GM21825 (cell line): ENCODE measurements around the gene GPR32.
"Not testable (repeated sequence)": the region's sequence is repeated elsewhere in the genome, so short reads cannot be mapped to it uniquely, and the experiment has no call there.

Experiments used
- ATAC-seq: cut with Tn5 transposase; IDR thresholded peaks from one replicate; pipeline ENCODE4 v1.9.1; 2021; ENCODE audit warnings: mild to moderate bottlenecking, moderate library complexity; ENCODE audit not compliant: unreplicated experiment

Gene GPR32

GRCh38 chr19:50779504-50780457 is 9.5 kb downstream of the GPR32 start:
- ATAC-seq: no peak

DNA sequence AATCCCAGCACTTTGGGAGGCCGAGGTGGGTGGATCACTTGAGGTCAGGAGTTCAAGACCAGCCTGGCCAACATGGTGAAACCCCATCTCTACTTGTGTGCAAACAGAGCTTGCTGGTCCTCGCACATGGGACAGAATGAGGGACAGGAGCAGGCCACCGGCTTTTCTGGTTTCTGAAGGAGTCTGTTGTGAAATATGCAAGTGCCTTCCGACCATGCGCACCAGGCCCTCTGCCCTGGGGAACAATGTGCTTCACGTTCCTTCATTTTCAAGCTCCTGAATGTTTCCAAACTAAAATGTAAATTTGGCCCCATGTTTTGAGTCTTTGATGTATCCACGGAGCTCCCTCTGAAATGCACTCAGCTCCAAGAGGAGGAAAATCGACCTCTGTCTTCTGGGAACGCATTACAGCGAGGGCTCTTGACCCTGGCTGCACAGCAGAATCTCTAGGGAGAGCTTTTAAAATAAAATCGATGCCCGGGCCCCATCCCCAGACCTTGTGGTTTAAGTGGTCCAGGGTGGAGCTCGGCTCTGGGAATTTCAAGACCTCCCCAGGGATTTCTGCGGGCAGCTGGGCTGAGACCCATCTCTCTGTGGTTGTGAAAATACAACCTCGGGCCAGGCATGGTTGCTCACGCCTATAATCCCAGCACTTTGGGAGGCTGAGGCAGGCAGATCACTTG is 10.6 kb downstream of the GPR32 start:
- ATAC-seq: no peak

- not testable (repeated sequence) for ATAC-seq
These were observed 13.5 kb downstream of the GPR32 start for GRCh38 chr19:50783848-50784152.

DNA sequence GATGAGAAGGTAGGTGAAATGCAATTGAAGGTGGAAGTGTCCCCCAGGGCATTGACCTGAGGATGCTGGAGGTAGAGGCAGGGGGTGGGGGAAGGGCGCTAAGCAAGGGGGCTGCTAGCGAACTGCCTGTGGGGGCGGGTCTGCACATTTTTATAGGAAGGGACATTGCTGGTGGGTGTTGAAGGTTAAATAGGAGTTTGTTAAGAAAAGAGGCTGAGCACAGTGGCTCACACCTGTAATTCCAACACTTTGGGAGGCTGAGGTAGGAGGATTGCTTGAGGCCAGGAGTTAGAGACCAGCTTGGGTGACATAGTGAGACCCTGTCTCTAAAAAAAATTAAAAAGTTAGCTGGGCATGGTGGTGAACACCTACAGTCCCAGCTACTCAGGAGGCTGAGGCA is 14.4 kb downstream of the GPR32 start:
- ATAC-seq: no peak

DNA sequence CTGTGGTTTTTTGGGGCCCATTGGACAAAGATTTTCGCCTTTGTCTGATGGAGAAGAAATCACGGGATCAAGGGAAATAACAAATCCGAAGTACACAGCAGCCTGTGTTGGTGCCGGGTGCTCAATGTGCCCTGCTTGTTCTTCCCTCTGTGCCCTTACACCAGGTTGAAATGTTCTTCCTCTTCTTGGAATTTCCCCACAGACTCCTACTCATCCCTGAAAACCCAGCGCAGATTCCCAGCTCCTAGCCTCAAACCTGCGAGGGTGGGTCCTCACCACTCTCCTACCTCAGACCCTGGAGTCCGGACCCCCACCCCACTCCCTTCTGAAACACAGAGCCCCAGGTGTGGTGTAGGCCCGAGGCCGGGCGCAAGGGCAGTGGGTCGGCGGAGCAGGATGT is 15.1 kb downstream of the GPR32 start:
- no peak for ATAC-seq

GRCh38 chr19:50790396-50790795 is 20.1 kb downstream of the GPR32 start, which contains the start of gene ACP4:
Gene ACP4, plus strand, starts transcription at chr19:50790415. Its CDS starts 0 bp downstream, at chr19:50790415.
- no peak for ATAC-seq

GRCh38 chr19:50790922-50791467 is 20.7 kb downstream of the GPR32 start:
- no peak for ATAC-seq

DNA sequence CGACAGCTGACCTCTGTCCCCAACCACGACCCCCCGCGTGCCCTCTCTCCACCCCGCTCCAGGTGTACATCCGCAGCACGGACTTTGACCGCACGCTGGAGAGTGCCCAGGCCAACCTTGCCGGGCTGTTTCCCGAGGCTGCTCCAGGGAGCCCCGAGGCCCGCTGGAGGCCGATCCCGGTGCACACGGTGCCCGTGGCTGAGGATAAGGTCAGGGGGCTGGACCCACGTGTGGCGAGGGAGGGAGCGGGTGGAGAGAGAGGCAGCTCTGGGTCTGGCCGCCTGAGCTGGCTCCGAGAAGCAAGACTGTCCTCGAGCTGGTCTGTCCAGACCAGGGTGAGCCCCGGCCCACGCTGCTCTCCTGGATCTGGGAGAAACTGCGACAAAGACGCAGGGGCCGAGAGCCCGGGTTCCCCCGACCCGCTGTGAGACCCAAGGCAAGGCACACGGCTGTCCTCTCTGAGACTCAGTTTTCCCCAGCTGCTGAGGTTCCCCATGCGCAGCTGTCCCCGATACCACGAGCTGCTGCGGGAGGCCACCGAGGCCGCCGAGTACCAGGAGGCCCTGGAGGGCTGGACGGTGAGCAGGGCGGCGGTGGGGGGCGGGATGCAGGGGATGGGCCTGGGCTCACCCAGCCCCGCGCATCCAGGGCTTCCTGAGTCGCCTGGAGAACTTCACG is 21.5 kb downstream of the GPR32 start:
- no peak for ATAC-seq

DNA sequence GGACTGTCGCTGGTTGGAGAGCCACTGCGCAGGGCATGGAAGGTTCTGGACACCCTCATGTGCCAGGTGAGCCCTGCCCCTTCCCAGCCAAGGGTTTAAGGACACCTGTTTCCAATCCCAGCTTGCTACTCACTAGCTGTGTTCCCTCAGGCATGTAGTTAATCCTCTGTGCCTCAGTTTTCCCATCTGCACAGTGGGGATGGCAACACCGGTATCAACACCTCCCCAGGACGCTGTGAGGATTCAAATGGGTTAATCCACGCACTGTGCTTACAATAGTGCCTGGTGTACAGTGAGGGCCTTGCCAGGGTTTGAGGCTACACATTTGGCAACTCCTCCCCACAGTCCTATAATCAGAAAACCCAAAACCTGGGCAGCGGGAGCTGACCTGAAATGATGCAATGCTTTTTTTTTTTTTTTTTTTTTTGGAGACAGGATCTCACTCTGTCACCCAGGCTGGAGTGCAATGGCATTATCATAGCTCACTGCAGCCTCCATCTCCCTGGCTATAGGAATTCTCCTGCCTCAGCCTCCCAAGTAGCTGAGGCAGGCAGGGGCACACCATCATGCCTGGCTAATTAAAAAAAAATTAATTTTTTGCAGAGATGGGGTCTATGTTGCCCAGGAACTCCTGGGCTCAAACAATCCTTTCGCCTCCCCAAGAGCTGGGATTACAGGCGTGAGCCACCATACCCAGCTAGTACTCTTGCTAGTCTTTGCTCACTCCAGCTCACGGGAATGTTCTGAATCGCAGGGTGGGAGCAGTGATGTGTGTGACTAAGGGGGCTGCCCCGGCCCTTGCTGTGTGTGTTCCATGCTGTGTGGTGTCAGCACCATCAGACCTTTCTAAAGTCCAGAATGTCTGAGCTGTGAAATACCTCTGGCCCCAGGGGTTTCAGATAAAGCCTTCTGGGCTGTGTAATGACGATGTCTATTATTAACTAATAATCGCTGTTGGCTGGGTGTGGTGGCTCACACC is 22.3 kb downstream of the GPR32 start:
- ATAC-seq: no peak

DNA sequence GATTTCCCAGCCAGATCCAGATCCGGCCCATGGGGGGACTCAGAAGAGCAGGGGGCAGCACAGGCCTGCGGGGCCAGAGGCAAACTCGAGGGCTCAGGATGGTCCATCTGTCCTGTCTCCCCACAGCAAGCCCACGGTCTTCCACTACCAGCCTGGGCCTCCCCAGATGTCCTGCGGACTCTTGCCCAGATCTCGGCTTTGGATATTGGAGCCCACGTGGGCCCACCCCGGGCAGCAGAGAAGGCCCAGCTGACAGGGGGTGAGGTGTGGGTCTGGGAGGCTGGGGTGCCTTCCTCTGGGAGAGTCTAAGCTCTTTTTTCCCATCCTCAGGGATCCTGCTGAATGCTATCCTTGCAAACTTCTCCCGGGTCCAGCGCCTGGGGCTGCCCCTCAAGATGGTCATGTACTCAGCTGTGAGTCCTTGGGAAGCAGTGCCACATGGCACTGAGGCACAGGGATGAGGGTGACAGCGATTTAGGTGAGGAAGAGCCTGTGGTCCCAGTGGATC is 23.3 kb downstream of the GPR32 start:
- ATAC-seq: no peak

- no peak for ATAC-seq
These were observed 24.0 kb downstream of the GPR32 start for GRCh38 chr19:50794074-50794875.

DNA sequence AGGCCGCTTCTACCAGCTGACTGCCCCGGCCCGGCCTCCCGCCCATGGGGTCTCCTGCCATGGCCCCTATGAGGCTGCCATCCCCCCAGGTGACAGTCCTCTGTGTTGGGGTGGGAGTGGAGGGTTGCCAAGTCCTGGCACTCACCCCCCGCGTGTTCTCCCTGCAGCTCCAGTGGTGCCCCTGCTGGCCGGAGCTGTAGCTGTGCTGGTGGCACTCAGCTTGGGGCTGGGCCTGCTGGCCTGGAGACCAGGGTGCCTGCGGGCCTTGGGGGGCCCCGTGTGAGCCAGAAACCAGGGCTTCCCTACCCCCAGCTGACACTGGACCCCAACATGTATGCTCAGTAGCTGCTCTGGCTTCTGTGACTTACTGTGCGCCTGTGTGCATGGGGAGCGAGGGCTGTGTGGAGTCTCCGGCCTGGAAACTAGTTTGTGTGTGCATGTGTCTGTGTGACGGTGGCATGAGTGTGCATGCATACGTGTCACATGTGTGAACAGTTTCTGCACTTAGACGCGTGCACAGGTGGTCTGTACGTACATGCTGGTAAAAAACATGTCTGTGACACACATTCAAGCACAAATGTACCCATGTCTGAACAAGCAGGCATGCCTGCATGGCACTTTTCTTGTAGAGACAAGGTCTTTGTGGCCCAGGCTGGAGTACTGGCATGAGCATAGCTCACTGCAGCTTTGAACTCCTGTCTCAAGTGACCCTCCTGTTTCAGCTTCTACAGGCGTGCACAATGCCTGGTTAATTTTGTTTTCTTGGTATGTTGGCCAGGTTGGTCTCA is 24.8 kb downstream of the GPR32 start:
- ATAC-seq: no peak

GRCh38 chr19:50795664-50796073 is 25.4 kb downstream of the GPR32 start:
- ATAC-seq: no peak

DNA sequence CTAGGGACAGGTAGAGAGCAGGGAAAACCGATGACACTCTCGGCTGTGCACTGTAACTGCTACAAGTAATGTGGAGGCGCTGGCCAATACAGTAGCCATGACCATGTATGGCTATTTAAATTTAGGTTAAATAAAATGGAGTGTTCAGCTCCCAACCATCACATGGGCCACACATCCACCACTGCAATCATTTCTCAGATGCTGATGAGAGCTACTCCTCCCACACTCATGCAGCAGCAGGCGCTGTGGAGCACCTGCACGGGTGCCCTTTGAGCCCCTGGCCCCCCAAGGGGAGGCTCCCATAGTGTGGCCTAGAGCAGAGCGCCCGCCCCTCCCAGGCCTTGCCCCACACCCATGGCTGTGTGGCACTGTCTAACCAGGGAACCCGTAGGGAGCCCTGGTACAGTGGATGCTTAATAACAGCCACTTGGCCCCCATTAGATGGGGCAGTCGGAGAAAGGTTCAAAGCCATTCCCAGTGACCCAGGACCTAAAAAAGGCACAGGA is 25.9 kb downstream of the GPR32 start:
- no peak for ATAC-seq

DNA sequence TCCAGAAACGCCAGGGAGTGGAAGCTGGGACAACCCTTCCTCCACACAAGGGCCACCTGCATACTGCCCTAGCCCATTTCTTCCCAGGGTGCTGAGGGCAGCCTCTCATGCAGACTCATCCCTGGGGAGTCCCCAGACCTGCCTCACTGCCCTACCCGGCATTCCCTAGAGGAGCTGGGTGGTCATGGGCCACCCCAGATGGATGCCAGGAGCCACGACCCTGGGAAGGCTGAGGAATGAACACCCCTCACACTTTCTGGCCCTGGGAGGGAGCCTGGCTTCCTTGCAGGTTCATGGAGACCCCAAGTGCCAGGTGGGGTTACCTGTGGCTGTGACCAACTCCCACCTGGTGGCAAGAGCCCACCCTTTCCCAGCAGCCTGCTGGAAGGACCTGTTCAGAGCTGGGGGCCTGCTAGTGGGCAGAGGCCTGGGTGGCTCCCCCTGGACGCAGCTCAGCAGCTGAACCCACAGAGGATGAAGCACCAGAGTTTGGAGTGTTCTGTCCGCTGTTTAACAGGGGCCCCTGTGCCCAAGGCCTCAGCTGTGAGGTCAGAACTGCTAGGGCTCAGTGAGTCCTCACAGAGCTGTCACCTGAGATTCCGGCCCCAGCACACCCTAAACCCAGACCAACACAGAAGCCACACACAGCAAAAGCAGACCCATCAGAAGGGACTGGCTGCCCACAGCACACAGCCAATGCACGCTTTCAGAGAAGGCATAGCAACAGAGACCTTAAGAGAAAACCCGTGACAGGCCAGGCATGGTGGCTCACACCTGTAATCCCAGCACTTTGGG is 26.6 kb downstream of the GPR32 start:
- no peak for ATAC-seq

DNA sequence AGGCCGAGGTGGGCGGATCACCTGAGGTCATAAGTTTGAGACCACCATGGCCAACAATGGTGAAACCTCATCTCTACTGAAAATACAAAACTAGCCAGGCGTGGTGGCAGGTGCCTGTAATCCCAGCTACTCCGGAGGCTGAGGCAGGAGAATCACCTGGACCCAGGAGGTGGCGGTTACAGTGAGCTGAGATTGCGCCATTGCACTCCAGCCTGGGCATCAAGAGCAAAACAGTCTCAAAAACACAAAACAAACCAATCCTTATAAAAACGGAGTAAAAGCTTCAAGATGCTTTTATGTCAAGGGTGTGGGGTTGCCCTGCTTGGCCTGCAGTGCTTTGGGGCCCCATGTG is 27.1 kb downstream of the GPR32 start:
- ATAC-seq: no peak
